ENCODE data around the gene OR4A5.
"Not testable (repeated sequence)": the region's sequence is repeated elsewhere in the genome, so short reads cannot be mapped to it uniquely, and the experiment has no call there.

OR4A5 gene

GRCh38 chr11:54706532-54706931 lies at the start of gene OR4A5:
Gene OR4A5, plus strand, starts transcription at chr11:54706832. Its CDS starts 53 bp downstream, at chr11:54706885.
- DNase-seq: not testable (repeated sequence)

GRCh38 chr11:54720094-54720493 lies 13.5 kb downstream of the OR4A5 start:
- DNase-seq: not testable (repeated sequence)

All from NCI-H524 treated with DMSO at 0.1 percent for 48 hours (cell line).